Hepatocyte (in vitro differentiated cells): Measurements from ENCODE around the gene AUTS2.

Experiments used
- CTCF ChIP-seq: fragments of 200-600 bp; sonication (generic); IDR thresholded peaks from 2 replicates; pipeline ENCODE4 v1.5.1; 2016; ENCODE audit warnings: antibody characterized with exemption, mild to moderate bottlenecking; ENCODE audit not compliant: poor library complexity
- EZH2 ChIP-seq: fragments of 200-600 bp; sonication (generic); IDR thresholded peaks from 2 replicates; pipeline ENCODE4 v1.6.1; 2016; ENCODE audit warnings: antibody characterized with exemption, mild to moderate bottlenecking, borderline replicate concordance
- EZH2phosphoT487 ChIP-seq: fragments of 200-600 bp; sonication (generic); IDR thresholded peaks from one replicate; pipeline ENCODE4 v1.6.1; 2018; ENCODE audit warnings: antibody characterized with exemption, mild to moderate bottlenecking, low read depth, moderate library complexity; ENCODE audit not compliant: unreplicated experiment, severe bottlenecking

- TF ChIP-seq CTCF (no peak), EZH2 (no peak), EZH2phosphoT487 (no peak)
Observed at GRCh38 chr7:69946901-69947300, 348.6 kb downstream of the AUTS2 start.
